Mammary epithelial cell (primary cell): Measurements from ENCODE around the gene TNRC6A.

Source experiments
- CTCF ChIP-seq, 2 donors: IDR thresholded peaks in 1 of 2; conservative IDR thresholded peaks in 1 of 2; 2 replicates each; pipeline ENCODE4 v1.5.1; 2011 to 2012; ENCODE audit warnings: inconsistent platforms in 2 of 2, low read length in 2 of 2, mild to moderate bottlenecking in 2 of 2, control low read depth in 1 of 2, low read depth in 1 of 2; ENCODE audit not compliant: insufficient read depth in 1 of 2; ENCODE audit errors: extremely low read depth in 1 of 2
- EZH2 ChIP-seq: IDR thresholded peaks from 2 replicates; pipeline ENCODE4 v1.6.1; 2012; ENCODE audit warnings: low read length, inconsistent platforms, borderline replicate concordance

- TF ChIP-seq CTCF (conservative IDR thresholded peaks at IDR 0.05 in 1 of 2, IDR thresholded peaks at IDR 0.05 in 1 of 2; ENCODE audit: extremely low read depth in 1 of 2, insufficient read depth in 1 of 2, low read depth in 1 of 2, low read length in 2 of 2) (no peak), EZH2 (no peak)
Measured at GRCh38 chr16:24847358-24847664, 117.9 kb downstream of the TNRC6A start.
